ENCODE data around the gene ADA. TPM values are rescaled to one million over a fixed set of nuclear protein-coding genes. Genes with fewer than 3 reads are reported as not detected.
"Not testable (repeated sequence)": the region's sequence is repeated elsewhere in the genome, so short reads cannot be mapped to it uniquely, and the experiment has no call there.

Gene ADA
- polyA plus RNA-seq, 4 donors, result 4.3 to 135 (median 101) TPM

GRCh38 chr20:44654210-44654609 is 2.7 kb upstream of the ADA start:
- FAIRE-seq; DNase-seq; H3K36me3 ChIP-seq (ENCODE audit: control insufficient read depth in 3 of 3, insufficient read depth in 2 of 3, low read depth in 1 of 3, low read length in 3 of 3); H3K27ac ChIP-seq (ENCODE audit: low read depth in 1 of 3, low read length in 2 of 3); H3K4me3 ChIP-seq (ENCODE audit: low read depth in 1 of 3, low read length in 3 of 3): not testable (repeated sequence)
- 94 to 99% (median 97%) methylated on average over 5 of the region's 5 CpGs for WGBS, 3 donors
- Histone ChIP-seq H3K27me3 (ENCODE audit: control insufficient read depth in 3 of 3, insufficient read depth in 3 of 3, low read length in 3 of 3) (peaks cover 0 to 20% (median 0%) of the 10 kb centered on the region in 3 donors), H3K4me1 (ENCODE audit: control insufficient read depth in 3 of 3, insufficient read depth in 2 of 3, low read depth in 1 of 3, low read length in 2 of 3) (peaks cover 0 to 11% (median 0%) of the 10 kb centered on the region in 3 donors), H3K9me3 (ENCODE audit: control insufficient read depth in 2 of 2, insufficient read depth in 1 of 2, low read depth in 1 of 2, low read length in 1 of 2) (peaks cover 0 to 12% of the 10 kb centered on the region in 2 donors)

GRCh38 chr20:44653546-44653945 is 2.0 kb upstream of the ADA start:
- DNase-seq, result no peak
- Histone ChIP-seq H3K4me3 (ENCODE audit: low read depth in 1 of 3, low read length in 3 of 3) (no peak overlapping the region), H3K27ac (ENCODE audit: low read depth in 1 of 3, low read length in 2 of 3) (no peak overlapping the region), H3K36me3 (ENCODE audit: control insufficient read depth in 3 of 3, insufficient read depth in 2 of 3, low read depth in 1 of 3, low read length in 3 of 3) (peaks cover 0 to 3% (median 0%) of the 10 kb centered on the region in 3 donors), H3K27me3 (ENCODE audit: control insufficient read depth in 3 of 3, insufficient read depth in 3 of 3, low read length in 3 of 3) (peaks cover 0 to 20% (median 0%) of the 10 kb centered on the region in 3 donors), H3K4me1 (ENCODE audit: control insufficient read depth in 3 of 3, insufficient read depth in 2 of 3, low read depth in 1 of 3, low read length in 2 of 3) (peaks cover 0 to 11% (median 0%) of the 10 kb centered on the region in 3 donors), H3K9me3 (ENCODE audit: control insufficient read depth in 2 of 2, insufficient read depth in 1 of 2, low read depth in 1 of 2, low read length in 1 of 2) (peaks cover 0 to 7% of the 10 kb centered on the region in 2 donors)
- FAIRE-seq, result no peak
- WGBS, 3 donors, result 89 to 90% (median 89%) methylated on average over 2 of the region's 2 CpGs

GRCh38 chr20:44651434-44651683 is 140 bp downstream of the ADA start:
- FAIRE-seq, result no peak
- no peak for DNase-seq
- Histone ChIP-seq H3K4me3 (ENCODE audit: low read depth in 1 of 3, low read length in 3 of 3) (peak overlapping the region; percentile 42 to 91 (median 48)), H3K4me1 (ENCODE audit: control insufficient read depth in 3 of 3, insufficient read depth in 2 of 3, low read depth in 1 of 3, low read length in 2 of 3) (peaks cover 0 to 11% (median 0%) of the 10 kb centered on the region in 3 donors), H3K9me3 (ENCODE audit: control insufficient read depth in 2 of 2, insufficient read depth in 1 of 2, low read depth in 1 of 2, low read length in 1 of 2) (no peaks in the 10 kb centered on the region), H3K27me3 (ENCODE audit: control insufficient read depth in 3 of 3, insufficient read depth in 3 of 3, low read length in 3 of 3) (peaks cover 0 to 18% (median 0%) of the 10 kb centered on the region in 3 donors), H3K27ac (ENCODE audit: low read depth in 1 of 3, low read length in 2 of 3) (peak overlapping the region in 2 of 3 donors; percentile 18 to 63), H3K36me3 (ENCODE audit: control insufficient read depth in 3 of 3, insufficient read depth in 2 of 3, low read depth in 1 of 3, low read length in 3 of 3) (peaks cover 0 to 3% (median 0%) of the 10 kb centered on the region in 3 donors)
- 0 to 1% (median 0%) methylated on average over 20 to 33 of the region's 33 CpGs for WGBS, 3 donors

GRCh38 chr20:44650771-44651433 is 597 bp downstream of the ADA start:
- peaks cover 0 to 14% (median 0%) of the 10 kb centered on the region in 3 donors for H3K4me1 ChIP-seq (ENCODE audit: control insufficient read depth in 3 of 3, insufficient read depth in 2 of 3, low read depth in 1 of 3, low read length in 2 of 3)
- FAIRE-seq, result no peak
- H3K36me3 ChIP-seq (ENCODE audit: control insufficient read depth in 3 of 3, insufficient read depth in 2 of 3, low read depth in 1 of 3, low read length in 3 of 3), result peaks cover 0 to 3% (median 0%) of the 10 kb centered on the region in 3 donors
- peak overlapping the region; percentile 42 to 91 (median 48) for H3K4me3 ChIP-seq (ENCODE audit: low read depth in 1 of 3, low read length in 3 of 3)
- no peaks in the 10 kb centered on the region for H3K9me3 ChIP-seq (ENCODE audit: control insufficient read depth in 2 of 2, insufficient read depth in 1 of 2, low read depth in 1 of 2, low read length in 1 of 2)
- H3K27me3 ChIP-seq (ENCODE audit: control insufficient read depth in 3 of 3, insufficient read depth in 3 of 3, low read length in 3 of 3), result peaks cover 0 to 17% (median 0%) of the 10 kb centered on the region in 3 donors
- peak; percentile 26 to 31 for DNase-seq
- 17 to 39% (median 17%) methylated on average over 23 to 24 of the region's 24 CpGs for WGBS, 3 donors
- peak overlapping the region in 2 of 3 donors; percentile 18 to 63 for H3K27ac ChIP-seq (ENCODE audit: low read depth in 1 of 3, low read length in 2 of 3)

GRCh38 chr20:44649976-44650375 is 1.5 kb downstream of the ADA start:
- Histone ChIP-seq H3K4me3 (ENCODE audit: low read depth in 1 of 3, low read length in 3 of 3) (peak overlapping the region in 1 of 3 donors; percentile 91), H3K27ac (ENCODE audit: low read depth in 1 of 3, low read length in 2 of 3) (no peak overlapping the region), H3K27me3 (ENCODE audit: control insufficient read depth in 3 of 3, insufficient read depth in 3 of 3, low read length in 3 of 3) (peaks cover 0 to 10% (median 0%) of the 10 kb centered on the region in 3 donors), H3K4me1 (ENCODE audit: control insufficient read depth in 3 of 3, insufficient read depth in 2 of 3, low read depth in 1 of 3, low read length in 2 of 3) (peaks cover 0 to 14% (median 0%) of the 10 kb centered on the region in 3 donors), H3K9me3 (ENCODE audit: control insufficient read depth in 2 of 2, insufficient read depth in 1 of 2, low read depth in 1 of 2, low read length in 1 of 2) (no peaks in the 10 kb centered on the region), H3K36me3 (ENCODE audit: control insufficient read depth in 3 of 3, insufficient read depth in 2 of 3, low read depth in 1 of 3, low read length in 3 of 3) (peaks cover 0 to 3% (median 0%) of the 10 kb centered on the region in 3 donors)
- WGBS, 3 donors, result 78 to 84% (median 80%) methylated on average over 6 of the region's 6 CpGs
- FAIRE-seq (no peak), DNase-seq (no peak)

GRCh38 chr20:44649126-44649525 is 2.4 kb downstream of the ADA start:
- no peak for FAIRE-seq
- H3K4me3 ChIP-seq (ENCODE audit: low read depth in 1 of 3, low read length in 3 of 3), result peak overlapping the region in 1 of 3 donors; percentile 3
- peaks cover 0 to 14% (median 2%) of the 10 kb centered on the region in 3 donors for H3K4me1 ChIP-seq (ENCODE audit: control insufficient read depth in 3 of 3, insufficient read depth in 2 of 3, low read depth in 1 of 3, low read length in 2 of 3)
- H3K27ac ChIP-seq (ENCODE audit: low read depth in 1 of 3, low read length in 2 of 3), result no peak overlapping the region
- peak in 1 of 2 donors; percentile 17 for DNase-seq
- 67 to 71% (median 69%) methylated on average over 3 of the region's 3 CpGs for WGBS, 3 donors
- no peaks in the 10 kb centered on the region for H3K9me3 ChIP-seq (ENCODE audit: control insufficient read depth in 2 of 2, insufficient read depth in 1 of 2, low read depth in 1 of 2, low read length in 1 of 2)
- H3K36me3 ChIP-seq (ENCODE audit: control insufficient read depth in 3 of 3, insufficient read depth in 2 of 3, low read depth in 1 of 3, low read length in 3 of 3), result peaks cover 0 to 5% (median 0%) of the 10 kb centered on the region in 3 donors
- H3K27me3 ChIP-seq (ENCODE audit: control insufficient read depth in 3 of 3, insufficient read depth in 3 of 3, low read length in 3 of 3), result peaks cover 0 to 6% (median 0%) of the 10 kb centered on the region in 3 donors

GRCh38 chr20:44648579-44648978 is 2.9 kb downstream of the ADA start:
- no peak for DNase-seq
- no peak for FAIRE-seq
- H3K4me3 ChIP-seq (ENCODE audit: low read depth in 1 of 3, low read length in 3 of 3), result no peak overlapping the region
- peaks cover 0 to 19% (median 6%) of the 10 kb centered on the region in 3 donors for H3K4me1 ChIP-seq (ENCODE audit: control insufficient read depth in 3 of 3, insufficient read depth in 2 of 3, low read depth in 1 of 3, low read length in 2 of 3)
- H3K36me3 ChIP-seq (ENCODE audit: control insufficient read depth in 3 of 3, insufficient read depth in 2 of 3, low read depth in 1 of 3, low read length in 3 of 3), result peaks cover 0 to 7% (median 0%) of the 10 kb centered on the region in 3 donors
- H3K27ac ChIP-seq (ENCODE audit: low read depth in 1 of 3, low read length in 2 of 3), result no peak overlapping the region
- no peaks in the 10 kb centered on the region for H3K9me3 ChIP-seq (ENCODE audit: control insufficient read depth in 2 of 2, insufficient read depth in 1 of 2, low read depth in 1 of 2, low read length in 1 of 2)
- WGBS, 3 donors, result 76 to 92% (median 87%) methylated on average over 7 of the region's 7 CpGs
- H3K27me3 ChIP-seq (ENCODE audit: control insufficient read depth in 3 of 3, insufficient read depth in 3 of 3, low read length in 3 of 3), result peaks cover 0 to 6% (median 0%) of the 10 kb centered on the region in 3 donors

GRCh38 chr20:44648068-44648467 is 3.4 kb downstream of the ADA start:
- 64 to 87% (median 85%) methylated on average over 5 of the region's 5 CpGs for whole genome bisulfite sequencing, 3 donors
- no peak overlapping the region for H3K4me3 ChIP-seq (ENCODE audit: low read depth in 1 of 3, low read length in 3 of 3)
- H3K27me3 ChIP-seq (ENCODE audit: control insufficient read depth in 3 of 3, insufficient read depth in 3 of 3, low read length in 3 of 3), result peaks cover 0 to 1% (median 0%) of the 10 kb centered on the region in 3 donors
- peaks cover 0 to 7% (median 0%) of the 10 kb centered on the region in 3 donors for H3K36me3 ChIP-seq (ENCODE audit: control insufficient read depth in 3 of 3, insufficient read depth in 2 of 3, low read depth in 1 of 3, low read length in 3 of 3)
- DNase-seq (no peak), FAIRE-seq (no peak)
- H3K27ac ChIP-seq (ENCODE audit: low read depth in 1 of 3, low read length in 2 of 3), result no peak overlapping the region
- peaks cover under 1 to 22% (median 6%) of the 10 kb centered on the region in 3 donors for H3K4me1 ChIP-seq (ENCODE audit: control insufficient read depth in 3 of 3, insufficient read depth in 2 of 3, low read depth in 1 of 3, low read length in 2 of 3)
- H3K9me3 ChIP-seq (ENCODE audit: control insufficient read depth in 2 of 2, insufficient read depth in 1 of 2, low read depth in 1 of 2, low read length in 1 of 2), result no peaks in the 10 kb centered on the region

All from small intestine (tissue), 7 donors.